Keratinocyte (primary cell): Measurements from ENCODE around the gene MBTD1. TPM values are rescaled to one million over a fixed set of nuclear protein-coding genes. Genes with fewer than 3 reads are reported as not detected.

Source experiments
- DNase-seq: peaks from one replicate; pipeline ENCODE4 v3.0.0-alpha.2; 2011; ENCODE audit warnings: low read depth, missing footprints, low spot score
- FAIRE-seq: peaks from 2 replicates; lab custom pipeline; 2011; peaks lifted over from hg19 to GRCh38; lab: Jason Lieb, UNC
- H2AFZ ChIP-seq: 2 replicates; pipeline ENCODE4 v1.6.0; 2012; ENCODE audit warnings: low read length, control low read depth, inconsistent platforms; ENCODE audit not compliant: control insufficient read depth
- H3K27ac ChIP-seq: 2 replicates; pipeline ENCODE4 v1.5.1; 2011; ENCODE audit warnings: low read length; ENCODE audit not compliant: control insufficient read depth, insufficient read depth
- H3K27me3 ChIP-seq: 3 replicates; pipeline ENCODE4 v1.6.0; 2011; ENCODE audit warnings: low read length; ENCODE audit not compliant: control insufficient read depth, insufficient read depth; ENCODE audit errors: extremely low read depth
- H3K36me3 ChIP-seq, 2 experiments: 2 replicates in 1 of 2; 3 replicates in 1 of 2; pipeline ENCODE4 v1.5.1; 2011; ENCODE audit warnings: low read length in 2 of 2, mild to moderate bottlenecking in 1 of 2; ENCODE audit not compliant: control insufficient read depth in 2 of 2, insufficient read depth in 2 of 2; ENCODE audit errors: extremely low read depth in 1 of 2
- H3K4me1 ChIP-seq: 3 replicates; pipeline ENCODE4 v1.5.1; 2011; ENCODE audit warnings: low read length; ENCODE audit not compliant: control insufficient read depth, insufficient read depth; ENCODE audit errors: extremely low read depth
- H3K4me2 ChIP-seq: 3 replicates; pipeline ENCODE4 v1.6.0; 2011; ENCODE audit warnings: low read depth, low read length; ENCODE audit not compliant: control insufficient read depth, insufficient read depth; ENCODE audit errors: extremely low read depth
- H3K4me3 ChIP-seq, 3 experiments: fragments of 200-600 bp in 1 of 3; sonication (generic) in 1 of 3; 2 replicates in 2 of 3; 3 replicates in 1 of 3; pipeline ENCODE4 v1.5.1; 2011 to 2016; ENCODE audit warnings: low read length in 3 of 3, mild to moderate bottlenecking in 3 of 3, control low read depth in 2 of 3, inconsistent platforms in 1 of 3, low read depth in 1 of 3, mixed read lengths in 1 of 3, mixed run types in 1 of 3, moderate library complexity in 1 of 3; ENCODE audit not compliant: control insufficient read depth in 2 of 3, insufficient read depth in 2 of 3; ENCODE audit errors: extremely low read depth in 1 of 3
- H3K79me2 ChIP-seq: 2 replicates; pipeline ENCODE4 v1.6.0; 2012; ENCODE audit warnings: low read length; ENCODE audit not compliant: control insufficient read depth, insufficient read depth
- H3K9ac ChIP-seq: 3 replicates; pipeline ENCODE4 v1.6.0; 2011; ENCODE audit warnings: low read length; ENCODE audit not compliant: control insufficient read depth, insufficient read depth; ENCODE audit errors: extremely low read depth
- H3K9me1 ChIP-seq: 3 replicates; pipeline ENCODE4 v1.6.0; 2011; ENCODE audit warnings: low read length; ENCODE audit not compliant: control insufficient read depth, insufficient read depth; ENCODE audit errors: extremely low read depth
- H3K9me3 ChIP-seq: 2 replicates; pipeline ENCODE4 v1.5.1; 2012; ENCODE audit warnings: low read depth, low read length; ENCODE audit not compliant: control insufficient read depth
- H4K20me1 ChIP-seq: 3 replicates; pipeline ENCODE4 v1.6.0; 2011; ENCODE audit warnings: low read length; ENCODE audit not compliant: control insufficient read depth, insufficient read depth; ENCODE audit errors: extremely low read depth
- EZH2 ChIP-seq: IDR thresholded peaks from one replicate; pipeline ENCODE4 v1.6.1; 2012; ENCODE audit warnings: inconsistent platforms, mild to moderate bottlenecking, low read length, moderate library complexity
- dilution Hi-C: fragments of 300-500 bp; cut with MboI; formaldehyde crosslinking; loops from one replicate; pipeline ENCODE4 v1.7.0; 2020; ENCODE audit warnings: low sequenced_read_pairs; ENCODE audit not compliant: extremely low pct_ligation_motif_present
- polyA plus RNA-seq, 5 experiments: library from polyadenylated mRNA; depleted of rRNA in 3 of 5; stranded (reverse) in 3 of 5; stranded (forward) in 1 of 5; unstranded in 1 of 5; fragments of >200 nt; gene quantifications; 1 replicate in 1 of 5; 2 replicates in 3 of 5; 3 replicates in 1 of 5; pipeline versions ENCODE4 v1.2.1 to v1.2.3, GENCODE V29; 2011 to 2012; ENCODE audit warnings: missing spikeins in 2 of 5, low read depth in 1 of 5, low replicate concordance in 1 of 5
- TF ChIP-seq, protein P1 (sequence below), 3 experiments: IDR thresholded peaks in 1 of 3; conservative IDR thresholded peaks in 1 of 3; optimal IDR thresholded peaks in 1 of 3; 2 replicates in 2 of 3; 3 replicates in 1 of 3; pipeline versions ENCODE3 to v1.5.1; 2011; ENCODE audit warnings: low read length in 3 of 3, mild to moderate bottlenecking in 3 of 3, moderate library complexity in 2 of 3, control low read depth in 1 of 3, inconsistent platforms in 1 of 3; ENCODE audit not compliant: insufficient read depth in 2 of 3; ENCODE audit errors: extremely low read depth in 1 of 3

Gene MBTD1
- polyA plus RNA-seq, 1 donor (not counting 4 experiments of a cell fraction or from before 2014, with no cell fraction given): 7.0 TPM

DNA sequence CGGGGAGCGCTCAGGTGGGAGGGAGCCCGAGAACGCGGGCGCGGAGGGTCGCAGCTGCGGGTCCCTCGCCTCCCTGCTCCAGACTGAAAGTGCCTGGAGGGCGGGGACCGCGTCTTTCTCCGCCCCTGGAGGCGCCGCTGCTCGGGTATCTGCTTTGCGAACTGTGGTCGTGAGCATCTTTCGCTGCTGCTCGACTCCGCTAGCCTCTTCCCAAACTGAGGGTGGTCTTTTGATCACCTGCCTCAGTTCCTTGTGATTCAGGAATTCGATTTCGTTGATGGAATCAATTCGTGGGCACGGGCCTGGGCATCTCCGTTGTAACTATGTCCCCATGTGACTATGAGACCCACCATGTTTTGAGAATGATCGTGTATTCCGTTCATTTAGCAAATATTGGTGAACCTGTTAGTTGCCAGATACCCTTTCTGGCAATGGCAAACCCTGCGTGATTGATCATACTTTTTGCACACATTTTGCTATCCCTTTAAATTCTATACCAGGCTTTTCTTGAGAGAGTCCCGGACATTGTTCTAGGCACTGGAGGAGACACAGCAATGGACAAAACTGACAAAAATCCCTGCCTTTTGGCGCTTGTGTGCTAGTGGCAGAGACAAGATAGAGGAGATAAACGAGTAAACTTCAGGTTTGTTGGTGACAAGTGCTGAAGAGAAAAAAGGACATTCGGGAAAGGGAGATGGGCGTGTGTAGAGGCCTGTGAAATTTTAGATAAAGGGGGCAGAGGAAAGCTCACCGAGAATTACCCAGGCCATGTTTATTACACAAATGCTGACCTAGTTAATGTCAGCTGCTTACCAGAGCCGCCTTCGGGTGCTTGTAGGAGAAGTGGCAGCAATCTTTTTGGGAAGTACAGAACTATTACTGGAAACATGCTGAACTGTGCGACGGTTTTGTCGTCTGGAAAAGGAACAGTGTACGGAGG, 1.4 kb upstream of the MBTD1 start:
- peak overlapping the region; percentile 83 to 95 (median 94) for H3K4me3 ChIP-seq
- peaks cover 36% of the 10 kb centered on the region for H3K4me1 ChIP-seq
- dilution Hi-C loops: no loop called here
- H3K79me2 ChIP-seq: peaks cover 76% of the 10 kb centered on the region
- peak overlapping the region; percentile 0 for H2AFZ ChIP-seq
- FAIRE-seq (no peak), DNase-seq (no peak)
- H3K9ac ChIP-seq: peak overlapping the region; percentile 98
- no peaks in the 10 kb centered on the region for H3K9me3 ChIP-seq
- H3K36me3 ChIP-seq: peaks cover 0 to 9% of the 10 kb centered on the region in 2 experiments
- H3K4me2 ChIP-seq: peak overlapping the region; percentile 96
- H3K9me1 ChIP-seq: peaks cover 2% of the 10 kb centered on the region
- H4K20me1 ChIP-seq: no peaks in the 10 kb centered on the region
- no peaks in the 10 kb centered on the region for H3K27me3 ChIP-seq
- peak overlapping the region; percentile 100 for H3K27ac ChIP-seq
- TF ChIP-seq, protein P1, sequence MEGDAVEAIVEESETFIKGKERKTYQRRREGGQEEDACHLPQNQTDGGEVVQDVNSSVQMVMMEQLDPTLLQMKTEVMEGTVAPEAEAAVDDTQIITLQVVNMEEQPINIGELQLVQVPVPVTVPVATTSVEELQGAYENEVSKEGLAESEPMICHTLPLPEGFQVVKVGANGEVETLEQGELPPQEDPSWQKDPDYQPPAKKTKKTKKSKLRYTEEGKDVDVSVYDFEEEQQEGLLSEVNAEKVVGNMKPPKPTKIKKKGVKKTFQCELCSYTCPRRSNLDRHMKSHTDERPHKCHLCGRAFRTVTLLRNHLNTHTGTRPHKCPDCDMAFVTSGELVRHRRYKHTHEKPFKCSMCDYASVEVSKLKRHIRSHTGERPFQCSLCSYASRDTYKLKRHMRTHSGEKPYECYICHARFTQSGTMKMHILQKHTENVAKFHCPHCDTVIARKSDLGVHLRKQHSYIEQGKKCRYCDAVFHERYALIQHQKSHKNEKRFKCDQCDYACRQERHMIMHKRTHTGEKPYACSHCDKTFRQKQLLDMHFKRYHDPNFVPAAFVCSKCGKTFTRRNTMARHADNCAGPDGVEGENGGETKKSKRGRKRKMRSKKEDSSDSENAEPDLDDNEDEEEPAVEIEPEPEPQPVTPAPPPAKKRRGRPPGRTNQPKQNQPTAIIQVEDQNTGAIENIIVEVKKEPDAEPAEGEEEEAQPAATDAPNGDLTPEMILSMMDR (optimal IDR thresholded peaks at IDR 0.05 in 1 of 3, IDR thresholded peaks at IDR 0.05 in 1 of 3, conservative IDR thresholded peaks at IDR 0.05 in 1 of 3; ENCODE audit: extremely low read depth in 1 of 3, insufficient read depth in 2 of 3, low read length in 3 of 3): no peak
- no peak for TF ChIP-seq EZH2

DNA sequence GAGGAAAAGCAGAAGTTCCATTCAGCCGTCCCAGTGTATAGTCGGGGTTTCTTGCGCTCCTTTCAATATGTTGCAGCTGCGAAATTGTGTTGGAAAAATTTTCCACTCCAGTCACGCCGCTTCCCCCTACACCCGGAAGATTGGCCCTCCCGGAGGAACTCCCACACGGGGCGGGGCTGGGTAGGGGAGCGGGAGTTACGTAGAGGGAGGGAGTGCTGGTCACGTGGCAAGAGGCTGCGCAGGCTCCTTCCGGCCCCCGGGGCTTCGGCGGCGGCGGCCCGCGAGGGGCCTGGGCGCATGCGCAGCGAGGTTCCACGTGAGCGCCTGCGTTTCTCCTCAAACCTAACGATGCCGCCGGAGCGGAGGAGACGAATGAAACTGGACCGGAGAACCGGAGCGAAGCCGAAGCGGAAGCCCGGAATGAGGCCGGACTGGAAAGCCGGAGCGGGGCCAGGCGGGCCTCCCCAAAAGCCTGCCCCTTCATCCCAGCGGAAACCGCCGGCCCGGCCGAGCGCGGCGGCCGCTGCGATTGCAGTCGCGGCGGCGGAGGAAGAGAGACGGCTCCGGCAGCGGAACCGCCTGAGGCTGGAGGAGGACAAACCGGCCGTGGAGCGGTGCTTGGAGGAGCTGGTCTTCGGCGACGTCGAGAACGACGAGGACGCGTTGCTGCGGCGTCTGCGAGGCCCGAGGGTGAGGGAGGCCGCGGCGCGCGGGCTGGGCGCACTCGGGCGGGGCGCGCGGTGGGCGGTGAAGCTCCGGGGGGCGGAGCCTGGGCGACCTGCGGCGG, 581 bp upstream of the MBTD1 start, which contains the start of gene UTP18:
UTP18 (plus strand) TSS at position 310 of the 787 bp plus-strand sequence; CDS start at position 349, 39 bp downstream.
- Histone ChIP-seq H3K9ac (peak within 1 kb of the TSS; percentile 98), H3K27me3 (no peaks in the 10 kb centered on the region), H3K9me3 (no peaks in the 10 kb centered on the region), H3K4me2 (peak within 1 kb of the TSS; percentile 96), H3K4me3 (peak within 1 kb of the TSS; percentile 83 to 95 (median 94)), H3K9me1 (peaks cover 2% of the 10 kb centered on the region), H2AFZ (peak within 1 kb of the TSS; percentile 98), H3K27ac (peak within 1 kb of the TSS; percentile 100), H4K20me1 (no peaks in the 10 kb centered on the region), H3K36me3 (peaks cover 0 to 9% of the 10 kb centered on the region in 2 experiments), H3K79me2 (peaks cover 83% of the 10 kb centered on the region), H3K4me1 (peaks cover 36% of the 10 kb centered on the region)
- DNase-seq: peak; percentile 71
- dilution Hi-C loops: no loop called here
- FAIRE-seq: peak; percentile 71
- TF ChIP-seq, protein P1 (optimal IDR thresholded peaks at IDR 0.05 in 1 of 3, IDR thresholded peaks at IDR 0.05 in 1 of 3, conservative IDR thresholded peaks at IDR 0.05 in 1 of 3; ENCODE audit: extremely low read depth in 1 of 3, insufficient read depth in 2 of 3, low read length in 3 of 3): no peak
- no peak for TF ChIP-seq EZH2
